ENCODE measurements around the gene ROGDI. TPM values are rescaled to one million over a fixed set of nuclear protein-coding genes. Genes with fewer than 3 reads are reported as not detected.

The ROGDI gene
- total and polyA plus RNA-seq, 2 donors (not counting 3 experiments of a cell fraction or from before 2014, with no cell fraction given): 12.0 to 36.9 TPM

DNA sequence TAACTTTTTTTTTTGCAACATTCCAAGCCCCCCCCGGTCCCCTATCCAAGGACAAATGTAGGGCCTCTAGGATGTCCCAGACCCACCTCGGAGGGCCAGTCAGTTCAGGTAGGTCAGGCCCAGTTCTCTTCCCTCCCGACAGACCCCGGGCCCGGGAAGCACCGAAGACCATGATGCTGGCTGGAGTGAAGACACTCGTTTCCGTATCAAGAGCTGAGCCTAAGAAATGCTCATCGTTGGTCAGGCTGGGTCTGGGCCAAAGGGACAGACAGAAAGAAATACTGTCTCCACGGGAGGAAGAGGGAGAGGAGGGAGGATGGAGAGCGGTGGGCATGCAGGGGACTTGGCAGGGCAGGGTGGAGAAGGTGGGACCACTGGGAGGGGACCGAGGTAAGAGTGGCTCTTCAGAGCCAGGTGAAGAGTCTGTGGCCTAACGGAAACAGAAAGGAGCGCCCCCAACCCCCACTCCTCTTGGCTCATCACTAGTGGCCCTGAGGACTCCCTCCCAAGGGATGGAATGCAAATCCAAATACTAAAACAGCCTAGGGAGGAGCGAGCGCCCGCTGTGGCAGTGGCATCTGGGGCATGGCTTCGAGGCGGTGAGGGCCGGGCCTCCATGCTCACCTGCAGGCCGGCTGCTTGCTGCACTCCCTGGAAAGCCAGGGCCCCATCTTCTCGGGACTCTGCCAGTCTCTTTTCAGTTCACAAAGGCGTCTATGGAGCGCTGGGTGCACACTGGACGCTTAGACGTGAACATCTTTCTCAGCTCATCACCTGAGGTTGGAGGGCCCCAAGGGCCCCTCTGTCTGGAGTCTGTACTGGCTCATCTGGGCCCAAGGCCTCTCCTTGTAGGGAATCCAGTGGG, 1.7 kb upstream of the ROGDI start:
- no peaks in the 10 kb centered on the region for H3K79me2 ChIP-seq (ENCODE audit: control insufficient read depth, insufficient read depth, low read length)
- H3K36me3 ChIP-seq (ENCODE audit: control insufficient read depth in 2 of 2, extremely low read depth in 1 of 2, insufficient read depth in 2 of 2, low read length in 2 of 2): peaks cover 7 to 8% of the 10 kb centered on the region in 2 experiments
- H3K27ac ChIP-seq (ENCODE audit: insufficient read depth, low read depth, low read length): no peak overlapping the region
- no peaks in the 10 kb centered on the region for H4K20me1 ChIP-seq (replicated peaks; ENCODE audit: control insufficient read depth, extremely low read depth, insufficient read depth, low read length)
- no peak for FAIRE-seq
- no peaks in the 10 kb centered on the region for H3K9me3 ChIP-seq (replicated peaks; ENCODE audit: control insufficient read depth, insufficient read depth, low read length)
- H2AFZ ChIP-seq (ENCODE audit: low read depth, low read length): no peak overlapping the region
- no peaks in the 10 kb centered on the region for H3K9me1 ChIP-seq (replicated peaks; ENCODE audit: control insufficient read depth, extremely low read depth, insufficient read depth, low read length)
- BruUV-seq (replicated peaks): no TSS peak
- H3K9ac ChIP-seq (replicated peaks; ENCODE audit: extremely low read depth, insufficient read depth, low read length): no peak overlapping the region
- no peak overlapping the region for H3K4me3 ChIP-seq (replicated peaks in 1 of 3; ENCODE audit: insufficient read depth in 1 of 3, low read depth in 1 of 3, low read length in 3 of 3)
- H3K27me3 ChIP-seq (ENCODE audit: control insufficient read depth in 2 of 2, insufficient read depth in 2 of 2, low read length in 2 of 2): no peaks in the 10 kb centered on the region
- peaks cover 7% of the 10 kb centered on the region for H3K4me1 ChIP-seq (ENCODE audit: control insufficient read depth, extremely low read depth, insufficient read depth, low read length)
- intact Hi-C loops (cut with micrococcal nuclease): loop anchor here (1.0 to 2.0 kb wide), 2 partner anchors 43 to 153 kb away; partner anchors contain the start of genes GLYR1 and UBN1
- ChIA-PET CTCF (interaction anchor here (1.0 to 1.5 kb wide), 2 partner anchors 15 to 154 kb away, joined by 3 to 4 read pairs; partner anchors contain the start of gene SEC14L5), POLR2A (no interaction called here)
- TF ChIP-seq FOS (IDR thresholded peaks at IDR 0.05; ENCODE audit: borderline replicate concordance, insufficient read depth, low read length): no peak
- TF ChIP-seq, protein P1, sequence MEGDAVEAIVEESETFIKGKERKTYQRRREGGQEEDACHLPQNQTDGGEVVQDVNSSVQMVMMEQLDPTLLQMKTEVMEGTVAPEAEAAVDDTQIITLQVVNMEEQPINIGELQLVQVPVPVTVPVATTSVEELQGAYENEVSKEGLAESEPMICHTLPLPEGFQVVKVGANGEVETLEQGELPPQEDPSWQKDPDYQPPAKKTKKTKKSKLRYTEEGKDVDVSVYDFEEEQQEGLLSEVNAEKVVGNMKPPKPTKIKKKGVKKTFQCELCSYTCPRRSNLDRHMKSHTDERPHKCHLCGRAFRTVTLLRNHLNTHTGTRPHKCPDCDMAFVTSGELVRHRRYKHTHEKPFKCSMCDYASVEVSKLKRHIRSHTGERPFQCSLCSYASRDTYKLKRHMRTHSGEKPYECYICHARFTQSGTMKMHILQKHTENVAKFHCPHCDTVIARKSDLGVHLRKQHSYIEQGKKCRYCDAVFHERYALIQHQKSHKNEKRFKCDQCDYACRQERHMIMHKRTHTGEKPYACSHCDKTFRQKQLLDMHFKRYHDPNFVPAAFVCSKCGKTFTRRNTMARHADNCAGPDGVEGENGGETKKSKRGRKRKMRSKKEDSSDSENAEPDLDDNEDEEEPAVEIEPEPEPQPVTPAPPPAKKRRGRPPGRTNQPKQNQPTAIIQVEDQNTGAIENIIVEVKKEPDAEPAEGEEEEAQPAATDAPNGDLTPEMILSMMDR (IDR thresholded peaks at IDR 0.05; ENCODE audit: extremely low read depth in 1 of 2, insufficient read depth in 1 of 2, low read depth in 1 of 2, low read length in 2 of 2): no peak
- no peak for TF ChIP-seq POLR2AphosphoS5 (IDR thresholded peaks at IDR 0.05; ENCODE audit: insufficient read depth, low read depth, low read length)
- TF ChIP-seq MYC (IDR thresholded peaks at IDR 0.05; ENCODE audit: low read depth, low read length): no peak
- TF ChIP-seq JUN (IDR thresholded peaks at IDR 0.05; ENCODE audit: borderline replicate concordance, insufficient read depth, insufficient read length, low read depth): no peak
- TF ChIP-seq GATA2 (IDR thresholded peaks at IDR 0.05; ENCODE audit: insufficient read depth, insufficient read length, low read depth, low read length): no peak
- no peak for TF ChIP-seq POLR2A (IDR thresholded peaks at IDR 0.05; ENCODE audit: low read depth, low read length)
- TF ChIP-seq EZH2 (IDR thresholded peaks at IDR 0.05; ENCODE audit: borderline replicate concordance, low read depth, low read length, severe bottlenecking): no peak
- TF ChIP-seq MAX (IDR thresholded peaks at IDR 0.05; ENCODE audit: insufficient read depth, insufficient read length): no peak
- dilution Hi-C loops (cut with MboI; ENCODE audit: extremely low pct_ligation_motif_present, low sequenced_read_pairs): no loop called here
- DNase-seq (ENCODE audit: low read depth, low spot score): no peak
- H3K4me2 ChIP-seq (ENCODE audit: insufficient read depth, low read length): no peak overlapping the region
